DMS79 treated with DMSO at 0.1 percent for 48 hours (cell line): Measurements from ENCODE around the gene RPS6KC1.
"Not testable (repeated sequence)": the region's sequence is repeated elsewhere in the genome, so short reads cannot be mapped to it uniquely, and the experiment has no call there.

Experiments used
- DNase-seq: peaks from one replicate; lab custom pipeline; 2025; lab: John Stamatoyannopoulos, UW

The RPS6KC1 gene

DNA sequence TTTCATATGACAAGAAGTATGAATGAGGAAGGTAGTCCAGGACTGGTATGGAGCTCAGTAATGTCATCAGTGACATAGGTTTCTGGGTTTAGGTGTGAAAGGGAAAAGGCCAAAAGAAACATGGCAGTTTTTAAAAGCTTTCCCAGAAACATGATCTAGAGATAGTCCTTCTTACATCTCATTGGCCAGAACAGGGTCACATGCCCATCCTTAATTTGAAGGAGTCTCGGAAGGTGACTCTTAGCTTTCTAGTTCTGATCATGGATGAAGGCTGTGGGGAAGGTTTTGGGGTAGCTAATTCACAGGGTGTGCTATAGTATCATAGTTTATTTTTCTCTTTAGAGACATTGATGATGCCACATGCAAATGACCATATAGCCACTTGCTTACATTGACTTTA is 55.3 kb downstream of the RPS6KC1 start:
- no peak for DNase-seq

DNA sequence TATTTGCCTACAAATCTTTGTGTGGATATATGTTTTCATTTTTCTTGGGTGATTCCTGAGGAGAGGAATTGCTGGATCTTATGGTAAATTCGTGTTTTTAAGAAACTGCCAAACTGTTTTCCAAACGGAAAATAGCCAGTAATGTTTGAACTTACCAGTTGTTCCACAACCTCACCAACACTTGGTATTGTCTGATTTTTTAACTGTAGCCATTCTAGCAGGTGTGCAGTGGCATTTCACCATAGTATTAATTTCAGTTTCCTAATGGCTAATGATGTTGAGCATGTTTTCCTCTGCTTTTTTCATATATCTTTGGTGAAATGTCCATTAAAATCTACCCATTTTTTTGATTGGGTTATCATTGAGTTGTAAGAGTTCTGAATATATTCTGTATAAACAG is 56.6 kb downstream of the RPS6KC1 start:
- no peak for DNase-seq

DNA sequence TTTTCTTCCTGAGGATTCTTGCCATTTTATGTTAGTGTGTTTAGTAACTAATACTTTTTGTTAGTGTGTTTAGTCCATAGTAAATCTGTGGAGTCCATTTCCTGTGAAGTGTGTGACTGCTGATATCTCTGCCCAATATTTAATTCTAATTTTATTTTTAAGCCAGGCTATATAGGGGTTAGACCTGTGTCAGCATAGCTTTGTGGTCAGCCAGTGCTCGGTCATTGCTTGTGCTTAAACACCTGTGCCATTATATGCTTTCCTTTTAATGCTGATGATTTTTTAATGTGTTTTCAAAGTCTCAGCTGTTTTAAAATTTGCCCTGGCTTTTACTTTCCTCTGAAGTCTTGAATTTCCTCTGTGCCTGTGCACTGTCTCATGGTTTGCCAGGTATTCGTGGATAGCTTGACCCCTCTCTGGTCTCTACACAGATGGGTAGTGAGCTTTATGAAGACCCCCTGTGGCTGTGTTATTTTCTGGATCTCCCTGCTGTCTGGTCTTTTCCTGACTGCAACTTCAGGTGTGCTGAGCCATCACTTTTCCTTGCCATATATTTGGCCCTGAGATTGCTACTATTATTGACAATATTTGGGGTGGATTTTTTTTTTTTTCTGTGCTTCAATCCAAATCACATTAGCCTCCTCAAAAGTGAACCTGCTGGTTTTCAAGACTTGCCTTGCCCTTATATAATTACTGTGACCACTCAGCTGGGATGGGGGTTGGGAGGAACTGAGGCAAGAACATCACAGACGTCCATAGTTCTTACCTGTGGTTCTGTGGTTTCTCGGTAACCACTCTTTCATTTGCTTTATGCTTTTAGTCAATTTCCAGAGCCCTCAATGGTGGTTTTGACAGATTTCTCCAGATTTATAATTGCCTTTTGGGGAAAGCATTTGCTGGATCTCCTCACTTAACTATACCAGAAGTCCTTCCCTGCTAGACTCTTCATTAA is 59.6 kb downstream of the RPS6KC1 start:
- no peak for DNase-seq

DNA sequence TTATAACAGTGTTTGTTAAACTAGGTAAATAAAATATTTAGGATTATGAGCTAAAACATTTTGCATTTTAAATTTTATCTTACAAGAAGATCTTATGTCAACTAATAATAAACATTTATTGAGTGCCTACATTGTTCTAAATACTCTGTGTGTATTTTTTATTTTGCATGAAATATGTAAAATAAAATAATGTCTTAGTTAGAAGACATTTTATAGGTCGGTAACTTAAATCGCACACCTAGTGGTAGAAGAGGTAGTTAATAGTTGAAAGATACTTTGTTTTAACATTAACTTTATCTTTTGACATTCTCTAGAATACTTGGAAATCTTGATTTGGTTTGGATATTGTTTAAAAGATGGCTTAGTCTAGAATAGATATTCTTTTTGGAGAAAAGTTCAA is 60.5 kb downstream of the RPS6KC1 start:
- DNase-seq = no peak

DNA sequence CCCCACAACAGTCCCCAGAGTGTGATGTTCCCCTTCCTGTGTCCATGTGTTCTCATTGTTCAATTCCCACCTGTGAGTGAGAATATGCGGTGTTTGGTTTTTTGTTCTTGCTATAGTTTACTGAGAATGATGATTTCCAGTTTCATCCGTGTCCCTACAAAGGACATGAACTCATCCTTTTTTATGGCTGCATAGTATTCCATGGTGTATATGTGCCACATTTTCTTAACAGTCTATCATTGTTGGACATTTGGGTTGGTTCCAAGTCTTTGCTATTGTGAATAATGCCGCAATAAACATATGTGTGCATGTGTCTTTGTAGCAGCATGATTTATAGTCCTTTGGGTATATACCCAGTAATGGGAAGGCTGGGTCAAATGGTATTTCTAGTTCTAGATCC is 61.7 kb downstream of the RPS6KC1 start:
- DNase-seq = not testable (repeated sequence)

DNA sequence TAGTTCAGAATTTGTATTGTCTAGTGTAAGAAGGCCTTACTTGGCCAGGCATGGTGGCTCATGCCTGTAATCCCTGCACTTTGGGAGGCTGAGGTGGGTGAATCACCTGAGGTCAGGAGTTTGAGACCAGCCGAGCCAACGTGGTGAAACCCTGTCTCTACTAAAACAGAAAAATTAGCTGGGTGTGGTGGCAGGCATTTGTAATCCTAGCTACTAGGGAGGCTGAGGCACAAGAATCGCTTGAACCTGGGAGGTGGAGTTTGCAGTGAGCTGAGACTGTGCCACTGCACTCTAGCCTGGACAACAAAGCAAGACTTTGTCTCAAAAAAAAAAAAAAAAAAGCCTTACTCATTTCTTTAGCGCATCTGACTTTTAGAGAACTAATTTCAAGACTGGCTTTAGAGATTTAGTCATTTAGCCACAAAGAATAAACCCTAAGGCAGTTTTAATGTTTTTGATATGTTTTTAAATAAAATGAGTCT is 66.7 kb downstream of the RPS6KC1 start:
- DNase-seq = not testable (repeated sequence)

GRCh38 chr1:213119794-213120193 is 68.8 kb downstream of the RPS6KC1 start:
- DNase-seq = no peak

- no peak for DNase-seq
Measured at GRCh38 chr1:213120386-213120785, 69.3 kb downstream of the RPS6KC1 start.

- no peak for DNase-seq
Measured at GRCh38 chr1:213120961-213121360, 69.9 kb downstream of the RPS6KC1 start.

GRCh38 chr1:213122514-213122929 is 71.5 kb downstream of the RPS6KC1 start:
- peak; percentile 43 for DNase-seq

GRCh38 chr1:213123087-213123486 is 72.0 kb downstream of the RPS6KC1 start:
- no peak for DNase-seq

DNA sequence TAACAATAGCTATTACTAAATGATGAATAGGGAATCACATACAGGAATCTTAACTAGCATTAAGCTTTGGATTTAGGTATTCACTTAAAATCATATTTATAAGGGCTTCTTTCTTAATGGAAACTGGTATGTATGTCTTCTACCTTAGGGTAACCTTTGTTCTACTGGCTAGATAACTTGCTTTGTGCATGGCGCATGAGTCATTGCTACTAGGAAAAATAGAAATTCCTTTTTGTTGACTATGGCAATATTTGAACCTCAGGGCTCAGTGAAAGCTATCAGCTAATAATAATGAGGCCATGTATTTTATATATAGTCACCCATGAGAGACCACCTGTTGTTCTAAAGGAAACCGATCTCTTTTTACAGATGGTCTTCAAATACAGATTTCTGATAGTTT is 72.5 kb downstream of the RPS6KC1 start:
- no peak for DNase-seq

DNA sequence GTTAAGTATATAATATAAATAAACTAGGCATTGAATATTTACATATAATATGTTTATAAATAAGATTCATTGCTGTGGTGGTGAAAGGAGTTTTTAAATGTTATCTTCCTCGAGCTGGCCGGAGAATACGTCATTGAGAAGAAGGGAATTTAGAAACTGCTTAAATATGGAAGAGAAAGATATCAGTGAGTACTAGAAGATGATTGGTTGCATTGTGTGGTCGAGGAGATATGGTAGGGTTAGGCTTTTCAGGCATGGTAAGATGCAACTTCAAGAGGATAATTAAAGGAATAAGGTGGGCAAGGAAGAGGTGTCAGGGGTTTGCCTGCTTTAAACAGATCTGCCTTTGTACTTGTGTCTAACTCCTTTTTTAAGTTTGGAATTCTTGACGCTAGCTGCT is 73.5 kb downstream of the RPS6KC1 start:
- DNase-seq = no peak

DNA sequence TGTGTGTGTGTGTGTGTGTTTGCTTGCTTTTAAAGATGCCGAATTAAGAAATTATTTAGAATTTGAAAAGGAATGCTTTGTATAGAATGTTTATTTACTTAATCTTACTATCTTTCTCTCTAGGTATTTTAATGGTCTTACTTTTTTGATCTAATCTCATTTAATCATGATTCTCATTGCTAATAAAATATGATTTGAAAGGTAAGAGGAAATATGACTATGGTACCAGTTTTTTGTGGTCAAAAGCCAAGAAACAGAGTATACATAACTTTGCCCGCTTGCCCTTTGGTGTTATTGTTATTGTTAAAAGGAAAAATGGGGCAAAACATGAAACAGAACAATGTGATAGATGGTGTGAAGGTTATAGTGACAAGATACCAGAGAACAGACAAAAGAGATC is 74.6 kb downstream of the RPS6KC1 start:
- no peak for DNase-seq

GRCh38 chr1:213127074-213127473 is 76.0 kb downstream of the RPS6KC1 start:
- DNase-seq = no peak

DNA sequence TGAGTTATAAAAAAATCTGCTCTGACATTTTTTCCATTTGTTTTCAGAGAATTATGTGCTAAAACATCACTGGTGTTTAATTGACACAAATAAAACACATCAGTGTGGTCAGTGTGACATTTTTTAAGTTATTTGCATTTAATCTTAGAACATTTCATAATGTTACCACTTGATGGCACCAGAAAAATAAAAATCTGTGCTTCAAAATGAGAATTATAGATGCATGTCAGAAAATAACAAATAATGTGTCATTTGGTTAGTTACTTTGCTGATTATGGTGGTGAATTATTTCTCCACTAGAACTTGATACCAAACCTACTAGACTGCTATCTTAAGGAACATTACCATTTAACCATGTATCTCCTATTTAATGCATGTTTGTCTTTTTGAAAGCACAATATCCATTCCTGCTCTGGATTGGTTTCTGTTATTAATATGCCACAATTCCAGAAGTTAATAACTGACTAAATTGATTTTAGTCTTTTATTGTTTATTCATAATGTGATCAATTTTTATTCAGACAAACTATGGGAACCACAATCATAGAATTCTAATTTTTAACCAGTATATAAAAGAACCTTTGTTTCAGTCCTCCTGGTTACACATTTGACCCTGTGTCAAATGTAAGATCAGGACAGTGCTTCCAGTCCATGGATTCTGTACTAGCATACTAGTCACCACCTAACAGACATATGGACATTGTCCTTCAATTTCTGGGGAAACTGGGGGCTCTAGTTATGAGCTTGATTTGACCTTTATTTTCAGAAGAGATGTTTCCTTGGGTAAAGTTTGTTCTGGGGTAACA is 81.0 kb downstream of the RPS6KC1 start:
- DNase-seq = no peak

DNA sequence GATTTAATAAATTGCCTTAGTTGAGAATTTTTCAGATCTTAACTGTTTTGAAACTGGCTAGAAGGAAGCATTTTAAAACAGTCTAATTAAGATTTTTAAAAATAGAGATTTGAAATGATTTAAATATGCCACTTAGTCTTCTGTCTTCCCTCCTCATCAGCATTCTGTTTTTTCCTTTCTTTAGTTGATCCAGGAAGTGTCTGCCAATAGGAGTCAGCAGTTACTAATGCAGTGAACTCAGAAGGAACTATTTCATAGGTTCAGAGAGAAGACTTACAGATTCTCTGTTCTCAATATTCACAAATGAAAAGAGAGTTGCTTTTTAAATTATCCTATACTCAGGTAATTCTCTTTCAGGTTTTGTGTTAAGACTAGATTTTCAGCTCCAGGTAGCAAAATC is 84.5 kb downstream of the RPS6KC1 start:
- no peak for DNase-seq

DNA sequence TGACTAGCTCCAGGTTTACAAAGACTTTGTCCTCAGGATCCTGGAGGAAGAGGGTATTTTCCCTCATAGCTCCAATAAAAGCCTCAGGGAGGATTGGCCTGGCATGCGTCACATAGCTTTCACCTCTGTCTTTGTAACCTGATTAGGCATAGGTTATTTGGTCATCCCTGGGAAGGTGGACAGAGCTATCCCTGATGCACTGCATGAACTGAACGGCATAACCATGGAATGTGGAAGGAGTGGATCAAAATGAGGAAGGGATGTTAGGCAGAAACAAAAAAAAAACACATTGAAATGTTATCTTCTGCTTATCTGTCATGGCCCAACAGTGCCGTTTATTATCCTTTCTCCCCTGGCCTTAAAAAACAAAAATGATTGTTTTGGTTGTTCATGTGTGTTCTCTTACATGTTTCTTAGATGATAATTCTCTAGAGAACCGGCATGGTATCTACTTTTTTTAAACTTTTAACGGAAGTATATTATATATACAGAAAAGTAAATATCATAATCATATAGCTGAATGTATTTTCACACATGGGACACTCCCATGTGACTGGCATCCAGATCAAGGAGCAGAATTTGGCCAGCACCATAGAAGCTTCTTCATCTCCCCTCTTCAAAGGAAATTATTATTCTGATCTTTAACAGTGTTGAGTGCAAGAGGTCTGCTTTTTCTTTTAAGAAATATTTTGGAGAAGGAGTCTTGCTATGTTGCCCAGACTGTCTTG is 85.3 kb downstream of the RPS6KC1 start:
- DNase-seq = no peak

DNA sequence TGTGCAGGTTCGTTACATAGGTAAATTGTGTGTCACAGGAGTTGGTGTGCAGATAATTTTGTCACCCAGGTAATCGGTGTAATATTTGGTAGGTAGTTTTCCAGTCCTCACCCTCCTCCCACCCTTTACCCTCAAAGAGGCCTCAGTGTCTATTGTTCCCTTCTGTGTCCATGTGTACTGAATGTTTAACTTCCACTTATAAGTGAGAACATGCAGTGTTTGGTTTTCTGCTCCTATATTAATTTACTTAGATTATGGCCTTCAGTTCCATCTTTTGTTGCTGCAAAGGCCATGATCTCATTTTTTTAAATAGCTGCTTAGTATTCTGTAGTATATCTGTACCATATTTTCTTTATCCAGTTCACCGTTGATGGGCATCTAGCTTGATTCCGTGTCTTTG is 87.3 kb downstream of the RPS6KC1 start:
- DNase-seq = no peak

GRCh38 chr1:213138892-213139291 is 87.9 kb downstream of the RPS6KC1 start:
- DNase-seq = no peak

DNA sequence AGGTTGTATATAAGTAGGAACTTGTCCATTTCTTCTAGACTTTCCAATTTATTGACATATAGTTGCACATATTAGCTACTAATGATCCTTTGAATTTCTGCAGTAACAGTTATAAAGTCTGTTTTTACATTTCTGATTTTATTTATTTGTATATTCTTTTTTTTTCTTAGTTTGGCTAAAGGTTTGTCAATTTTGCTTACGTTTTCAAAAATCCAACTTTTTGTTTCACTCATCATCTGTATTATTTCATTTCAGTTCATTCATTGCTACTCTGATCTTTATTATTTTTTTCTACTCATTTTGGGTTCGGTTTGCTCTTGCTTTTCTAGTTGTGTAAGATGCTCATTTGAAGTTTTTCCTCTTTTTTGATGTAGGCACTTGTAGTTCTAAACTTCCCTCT is 97.9 kb downstream of the RPS6KC1 start:
- DNase-seq = no peak

- DNase-seq = not testable (repeated sequence)
Measured at GRCh38 chr1:213150090-213150489, 99.0 kb downstream of the RPS6KC1 start.
